Measurements from ENCODE around the gene SYNPR.
"Not testable (repeated sequence)": the region's sequence is repeated elsewhere in the genome, so short reads cannot be mapped to it uniquely, and the experiment has no call there.

The SYNPR gene

GRCh38 chr3:63639806-63640205 is 361.7 kb downstream of the SYNPR start:
- no peak overlapping the region for H3K4me3 ChIP-seq (ENCODE audit: low read depth, low read length)
- H3K36me3 ChIP-seq, result no peaks in the 10 kb centered on the region
- H3K4me1 ChIP-seq, result no peaks in the 10 kb centered on the region
- TF ChIP-seq, protein P1, sequence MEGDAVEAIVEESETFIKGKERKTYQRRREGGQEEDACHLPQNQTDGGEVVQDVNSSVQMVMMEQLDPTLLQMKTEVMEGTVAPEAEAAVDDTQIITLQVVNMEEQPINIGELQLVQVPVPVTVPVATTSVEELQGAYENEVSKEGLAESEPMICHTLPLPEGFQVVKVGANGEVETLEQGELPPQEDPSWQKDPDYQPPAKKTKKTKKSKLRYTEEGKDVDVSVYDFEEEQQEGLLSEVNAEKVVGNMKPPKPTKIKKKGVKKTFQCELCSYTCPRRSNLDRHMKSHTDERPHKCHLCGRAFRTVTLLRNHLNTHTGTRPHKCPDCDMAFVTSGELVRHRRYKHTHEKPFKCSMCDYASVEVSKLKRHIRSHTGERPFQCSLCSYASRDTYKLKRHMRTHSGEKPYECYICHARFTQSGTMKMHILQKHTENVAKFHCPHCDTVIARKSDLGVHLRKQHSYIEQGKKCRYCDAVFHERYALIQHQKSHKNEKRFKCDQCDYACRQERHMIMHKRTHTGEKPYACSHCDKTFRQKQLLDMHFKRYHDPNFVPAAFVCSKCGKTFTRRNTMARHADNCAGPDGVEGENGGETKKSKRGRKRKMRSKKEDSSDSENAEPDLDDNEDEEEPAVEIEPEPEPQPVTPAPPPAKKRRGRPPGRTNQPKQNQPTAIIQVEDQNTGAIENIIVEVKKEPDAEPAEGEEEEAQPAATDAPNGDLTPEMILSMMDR (IDR thresholded peaks at IDR 0.05; ENCODE audit: low read depth, low read length), result no peak
- no peaks in the 10 kb centered on the region for H3K9me3 ChIP-seq
- no peak for DNase-seq
- peaks cover 15% of the 10 kb centered on the region for H3K27me3 ChIP-seq

GRCh38 chr3:63642488-63642887 is 364.4 kb downstream of the SYNPR start:
- Histone ChIP-seq H3K4me1 (no peaks in the 10 kb centered on the region), H3K27me3 (peaks cover 10% of the 10 kb centered on the region), H3K4me3 (ENCODE audit: low read depth, low read length) (no peak overlapping the region), H3K9me3 (no peaks in the 10 kb centered on the region), H3K36me3 (no peaks in the 10 kb centered on the region)
- TF ChIP-seq, protein P1 (IDR thresholded peaks at IDR 0.05; ENCODE audit: low read depth, low read length), result no peak
- no peak for DNase-seq

GRCh38 chr3:63644212-63644797 is 366.2 kb downstream of the SYNPR start:
- TF ChIP-seq, protein P1 (IDR thresholded peaks at IDR 0.05; ENCODE audit: low read depth, low read length), result no peak
- Histone ChIP-seq H3K27me3 (peaks cover 10% of the 10 kb centered on the region), H3K4me3 (ENCODE audit: low read depth, low read length) (no peak overlapping the region), H3K36me3 (no peaks in the 10 kb centered on the region), H3K4me1 (no peaks in the 10 kb centered on the region), H3K9me3 (no peaks in the 10 kb centered on the region)
- no peak for DNase-seq

DNA sequence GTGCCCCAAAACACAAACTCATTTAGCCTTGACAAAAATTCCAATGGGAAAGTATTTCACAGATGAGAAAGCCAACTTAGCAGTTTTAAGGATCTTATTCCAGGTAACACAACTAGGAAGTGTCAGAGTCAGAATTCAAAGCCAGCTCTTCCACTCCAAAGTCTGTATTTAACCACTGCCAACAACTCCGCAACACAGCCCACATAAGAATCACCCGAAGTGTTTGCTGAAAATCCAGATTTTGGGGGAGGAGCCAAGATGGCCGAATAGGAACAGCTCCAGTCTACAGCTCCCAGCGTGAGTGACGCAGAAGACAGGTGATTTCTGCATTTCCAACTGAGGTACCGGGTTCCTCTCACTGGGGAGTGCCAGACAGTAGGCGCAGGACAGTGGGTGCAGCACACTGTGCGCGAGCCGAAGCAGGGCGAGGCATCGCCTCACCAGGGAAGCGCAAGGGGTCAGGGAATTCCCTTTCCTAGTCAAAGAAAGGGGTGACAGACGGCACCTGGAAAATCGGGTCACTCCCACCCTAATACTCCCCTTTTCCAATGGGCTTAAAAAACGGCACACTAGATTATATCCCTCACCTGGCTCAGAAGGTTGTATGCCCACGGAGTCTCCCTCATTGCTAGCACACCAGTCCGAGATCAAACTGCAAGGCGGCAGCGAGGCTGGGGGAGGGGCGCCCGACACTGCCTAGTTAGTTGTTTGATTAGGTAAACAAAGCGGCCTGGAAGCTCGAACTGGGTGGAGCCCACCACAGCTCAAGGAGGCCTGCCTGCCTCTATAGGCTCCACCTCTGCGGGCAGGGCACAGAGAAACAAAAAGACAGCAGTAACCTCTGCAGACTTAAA is 367.0 kb downstream of the SYNPR start:
- peaks cover 10% of the 10 kb centered on the region for H3K27me3 ChIP-seq
- H3K4me1 ChIP-seq; H3K4me3 ChIP-seq (ENCODE audit: low read depth, low read length); DNase-seq; H3K9me3 ChIP-seq; H3K36me3 ChIP-seq: not testable (repeated sequence)

GRCh38 chr3:63652066-63652725 is 374.1 kb downstream of the SYNPR start, which contains the start of gene SNTN:
Gene SNTN (plus strand): TSS chr3:63652675. CDS start chr3:63652688, 13 bp downstream.
- H3K4me3 ChIP-seq (ENCODE audit: low read depth, low read length), result no peak within 1 kb of the TSS
- no peaks in the 10 kb centered on the region for H3K36me3 ChIP-seq
- DNase-seq, result no peak
- H3K4me1 ChIP-seq, result no peaks in the 10 kb centered on the region
- no peaks in the 10 kb centered on the region for H3K9me3 ChIP-seq
- TF ChIP-seq, protein P1 (IDR thresholded peaks at IDR 0.05; ENCODE audit: low read depth, low read length), result no peak
- H3K27me3 ChIP-seq, result peaks cover 4% of the 10 kb centered on the region; the same call in 1 of the 2 replicates

GRCh38 chr3:63654211-63654610 is 376.1 kb downstream of the SYNPR start:
- Histone ChIP-seq H3K27me3 (peaks cover 4% of the 10 kb centered on the region; the same call in 1 of the 2 replicates), H3K36me3 (no peaks in the 10 kb centered on the region)

More at GRCh38 chr3:63654211-63654610, 376.1 kb downstream of the SYNPR start:
- Histone ChIP-seq H3K9me3 (no peaks in the 10 kb centered on the region), H3K4me1 (no peaks in the 10 kb centered on the region), H3K4me3 (ENCODE audit: low read depth, low read length) (no peak overlapping the region)
- DNase-seq, result no peak
- TF ChIP-seq, protein P1 (IDR thresholded peaks at IDR 0.05; ENCODE audit: low read depth, low read length), result no peak

All from BE2C (cell line).